ENCODE measurements around the gene IRAG1.

IRAG1 gene

DNA sequence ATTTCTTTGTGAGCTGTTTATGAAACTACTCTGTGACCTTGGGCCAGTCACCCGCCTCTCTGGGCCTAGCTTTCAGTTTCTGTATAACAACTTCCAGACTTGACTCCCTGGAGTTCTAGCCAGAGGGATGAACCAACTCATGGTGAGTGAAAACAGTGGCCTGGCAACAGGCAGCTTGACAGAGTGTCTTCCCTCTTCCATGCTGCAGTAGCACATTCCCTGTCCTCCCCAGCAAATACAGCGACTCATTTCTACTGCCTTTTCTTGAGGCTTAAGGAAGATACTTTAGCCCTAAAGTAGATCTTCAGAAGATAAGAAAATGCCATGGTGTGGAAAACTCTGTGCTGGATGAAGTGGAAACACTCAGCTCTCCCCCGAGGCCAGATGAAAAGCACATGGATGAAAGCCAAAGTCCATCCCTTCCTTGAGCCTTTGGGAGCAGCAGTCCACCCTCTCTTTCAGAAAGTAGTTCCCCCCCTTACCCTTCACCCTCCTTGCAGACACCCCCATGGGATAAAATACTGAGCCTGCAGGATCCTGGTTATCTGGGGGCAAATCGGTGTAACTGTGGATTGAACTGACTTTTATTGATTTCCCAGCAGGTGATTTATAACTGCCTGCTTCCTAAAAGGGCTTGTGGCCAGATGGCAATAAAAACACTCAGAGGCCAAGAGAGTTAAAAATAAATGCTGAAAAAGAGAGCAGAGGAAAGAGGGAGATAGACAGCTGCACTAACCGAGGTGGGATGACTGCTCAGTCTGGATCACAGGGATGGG lies 24.1 kb downstream of the IRAG1 start:
- in situ Hi-C loops (cut with MboI; ENCODE audit: low sequenced_read_pairs) = no loop called here

DNA sequence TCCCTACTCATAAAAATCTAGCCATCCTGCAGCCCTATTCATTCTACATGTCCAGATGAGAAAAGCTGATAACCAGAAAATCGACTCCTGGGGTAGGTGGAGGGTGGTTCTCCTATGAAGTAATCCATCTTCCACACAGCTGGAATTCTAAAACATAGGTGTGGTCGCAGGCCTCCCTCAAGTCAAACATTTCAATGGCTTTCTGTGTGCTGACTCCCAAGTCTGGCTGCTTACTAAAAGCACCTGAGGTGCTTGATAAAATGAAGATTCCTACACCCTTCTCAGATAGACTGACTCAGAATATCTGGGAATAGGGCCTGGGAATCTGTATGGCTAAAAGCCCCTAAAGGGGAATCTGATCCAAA lies 26.1 kb downstream of the IRAG1 start:
- in situ Hi-C loops (cut with MboI; ENCODE audit: low sequenced_read_pairs) = no loop called here

DNA sequence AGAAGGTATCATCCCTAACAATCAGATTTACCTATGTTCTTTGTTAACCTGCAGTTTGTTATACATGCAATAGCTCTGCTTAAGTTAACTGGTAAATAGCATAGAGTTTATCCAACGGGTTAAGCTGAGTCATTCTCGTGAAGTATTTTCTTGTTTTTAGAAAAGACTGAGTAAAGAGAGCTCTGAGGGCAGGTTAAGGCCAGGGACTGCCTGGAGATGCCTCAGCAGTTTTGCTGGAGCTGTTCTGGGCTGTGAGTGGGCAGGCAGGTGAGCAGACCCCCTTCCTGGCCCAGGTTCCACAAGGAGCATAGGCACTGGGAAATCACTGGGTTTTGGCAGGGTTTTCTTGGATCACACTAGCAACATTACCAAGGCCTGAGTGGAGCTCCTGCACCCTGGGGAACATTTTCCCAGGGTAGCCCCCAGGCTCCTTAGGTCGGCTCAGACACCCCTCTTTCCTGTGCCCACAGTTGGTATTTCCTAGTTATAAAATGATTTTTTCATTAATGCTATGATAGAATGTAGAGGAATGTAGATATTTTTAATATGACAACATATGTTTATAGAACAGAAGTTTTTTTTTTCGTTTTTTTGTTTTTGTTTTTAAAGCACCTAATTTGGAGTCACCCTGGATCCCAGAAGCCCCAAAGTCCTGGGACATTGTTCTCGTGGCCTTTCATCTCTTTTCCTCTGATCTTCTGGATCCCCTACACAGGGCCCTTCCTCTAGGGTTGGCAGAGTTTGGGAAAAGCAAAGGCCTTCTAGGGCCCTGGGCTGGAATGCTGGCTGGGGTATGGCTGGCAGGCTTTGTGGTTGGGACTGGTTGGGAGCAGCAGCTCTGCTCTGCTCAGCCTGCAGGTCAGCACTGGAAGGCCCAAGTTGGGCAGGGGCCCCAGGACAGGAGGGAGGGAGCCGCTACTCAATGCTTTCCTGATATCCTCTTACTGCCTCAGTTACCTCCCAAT lies 26.7 kb downstream of the IRAG1 start:
- in situ Hi-C loops (cut with MboI; ENCODE audit: low sequenced_read_pairs) = no loop called here

- in situ Hi-C loops (cut with MboI; ENCODE audit: low sequenced_read_pairs) = no loop called here
Measured at GRCh38 chr11:10664496-10664895, 29.1 kb downstream of the IRAG1 start.

DNA sequence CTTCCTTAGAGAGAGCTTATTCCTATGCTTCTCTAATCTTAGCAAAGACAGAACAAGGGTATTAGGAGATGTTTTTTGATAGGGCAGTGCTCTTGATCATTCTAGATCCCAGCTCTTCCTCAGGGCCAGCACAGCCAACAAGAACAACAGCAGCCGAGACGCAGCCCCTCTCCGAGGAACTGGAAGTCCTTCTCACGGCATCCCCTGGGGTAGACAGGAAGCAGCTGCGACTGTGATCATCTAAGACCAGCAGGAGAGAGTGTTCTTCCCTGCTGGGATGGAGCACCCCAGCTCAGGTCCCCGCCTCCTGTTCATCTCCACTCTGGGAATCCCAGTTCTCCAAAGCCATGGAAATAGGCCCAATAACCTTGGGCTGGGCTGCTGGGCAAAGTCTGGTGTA lies 29.6 kb downstream of the IRAG1 start:
- in situ Hi-C loops (cut with MboI; ENCODE audit: low sequenced_read_pairs) = no loop called here

DNA sequence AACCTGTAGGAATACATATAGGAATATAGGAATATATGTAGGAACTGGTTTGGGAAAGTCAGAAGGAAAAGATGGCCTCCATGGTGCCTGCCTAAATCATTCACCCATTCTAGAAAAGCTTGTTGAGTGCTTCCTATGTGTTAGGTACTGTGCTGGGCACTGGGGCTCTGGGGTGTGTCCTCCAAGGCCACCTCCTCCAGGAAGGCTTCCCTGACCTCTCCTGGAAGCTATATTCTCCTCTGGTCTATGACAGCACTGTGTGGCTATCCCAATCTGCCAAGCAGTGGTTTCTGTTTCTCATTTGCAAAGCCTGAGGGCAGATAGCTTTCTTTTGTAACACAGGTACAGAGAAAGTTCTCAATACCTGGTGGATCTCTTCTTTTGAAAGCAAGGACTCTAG lies 30.2 kb downstream of the IRAG1 start:
- in situ Hi-C loops (cut with MboI; ENCODE audit: low sequenced_read_pairs) = no loop called here

GRCh38 chr11:10660323-10660722 lies 33.2 kb downstream of the IRAG1 start:
- in situ Hi-C loops (cut with MboI; ENCODE audit: low sequenced_read_pairs) = no loop called here

- in situ Hi-C loops (cut with MboI; ENCODE audit: low sequenced_read_pairs) = no loop called here
Measured at GRCh38 chr11:10659339-10660216, 34.0 kb downstream of the IRAG1 start.

DNA sequence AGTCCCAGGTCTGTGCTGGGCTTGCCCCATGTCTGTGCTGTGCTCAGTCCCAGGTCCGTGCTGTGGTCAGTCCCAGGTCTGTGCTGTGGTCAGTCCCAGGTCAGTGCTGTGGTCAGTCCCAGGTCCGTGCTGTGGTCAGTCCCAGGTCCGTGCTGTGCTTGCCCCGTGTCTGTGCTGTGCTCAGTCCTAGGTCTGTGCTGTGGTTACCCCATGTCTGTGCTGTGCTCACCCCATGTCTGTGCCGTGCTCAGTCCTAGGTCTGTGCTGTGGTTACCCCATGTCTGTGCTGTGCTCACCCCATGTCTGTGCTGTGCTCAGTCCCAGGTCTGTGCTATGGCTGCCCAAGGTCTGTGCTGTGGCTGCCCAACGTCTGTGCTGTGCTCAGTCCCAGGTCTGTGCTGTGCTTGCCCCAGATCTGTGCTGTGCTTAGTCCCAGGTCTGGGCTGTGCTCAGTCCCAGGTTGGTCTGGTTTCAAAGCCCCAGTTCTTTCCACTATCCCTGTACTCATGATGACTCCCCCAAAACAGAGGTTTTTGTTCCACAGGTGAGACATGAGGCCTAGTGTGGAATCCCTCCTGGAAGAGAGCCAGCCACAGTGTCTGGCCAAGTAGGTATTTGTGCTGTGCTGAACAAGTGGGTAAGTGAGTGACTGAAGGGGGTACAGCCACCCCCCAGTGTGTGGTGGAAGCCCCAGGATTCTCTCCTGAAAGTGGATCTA lies 34.8 kb downstream of the IRAG1 start:
- in situ Hi-C loops (cut with MboI; ENCODE audit: low sequenced_read_pairs) = no loop called here

GRCh38 chr11:10657308-10658271 lies 36.0 kb downstream of the IRAG1 start:
- in situ Hi-C loops (cut with MboI; ENCODE audit: low sequenced_read_pairs) = no loop called here

DNA sequence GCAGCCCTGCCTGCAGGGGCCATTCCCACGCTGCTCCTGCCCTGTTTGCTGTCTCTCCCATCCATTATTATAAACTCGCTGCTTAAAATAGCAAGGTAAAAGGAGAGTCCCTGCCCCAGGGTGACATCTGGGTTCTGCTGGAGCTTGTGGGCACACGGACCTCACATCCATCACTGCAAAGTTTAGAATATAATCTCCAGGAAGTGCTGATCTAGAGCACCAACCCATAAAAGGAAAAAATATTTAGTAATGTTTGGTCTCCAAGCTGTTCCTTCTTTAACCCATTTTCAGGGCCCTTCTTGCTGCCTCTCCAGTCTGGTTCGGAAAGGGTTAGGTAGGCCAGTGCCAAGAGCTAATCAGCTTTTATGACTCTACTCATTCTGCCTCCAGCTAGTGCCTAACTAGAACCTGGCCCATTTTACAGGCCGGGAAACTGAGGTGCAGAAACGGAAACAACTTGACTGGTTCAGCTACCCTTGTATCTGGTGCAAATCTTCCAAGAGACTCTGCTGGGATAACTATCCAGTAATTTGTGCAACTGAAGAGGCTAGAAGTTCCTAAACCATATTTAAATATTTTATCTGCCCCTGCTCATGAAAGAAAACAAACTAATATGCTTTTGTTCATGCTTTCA lies 37.5 kb downstream of the IRAG1 start:
- in situ Hi-C loops (cut with MboI; ENCODE audit: low sequenced_read_pairs) = no loop called here

DNA sequence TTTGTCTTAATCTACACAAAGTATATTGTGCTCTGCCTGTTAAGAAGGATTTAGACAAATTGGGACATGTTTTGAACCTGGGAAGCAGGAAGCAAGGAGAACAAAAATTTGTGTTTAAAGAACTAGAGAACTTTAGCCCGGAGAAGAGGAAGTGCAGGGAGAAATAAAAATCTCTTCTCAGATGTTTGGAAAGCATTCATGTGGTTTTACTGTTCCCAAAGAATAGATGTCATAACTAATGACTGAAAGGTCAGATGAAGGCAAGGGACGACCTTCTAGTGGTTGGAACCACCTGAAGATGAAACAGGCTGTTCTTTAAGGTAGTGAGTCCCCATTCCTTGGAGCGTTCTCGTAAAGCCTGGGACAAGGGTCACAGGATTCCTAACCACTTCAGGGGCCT lies 38.3 kb downstream of the IRAG1 start:
- in situ Hi-C loops (cut with MboI; ENCODE audit: low sequenced_read_pairs) = no loop called here

GRCh38 chr11:10654811-10655150 lies 38.8 kb downstream of the IRAG1 start:
- in situ Hi-C loops (cut with MboI; ENCODE audit: low sequenced_read_pairs) = no loop called here

- in situ Hi-C loops (cut with MboI; ENCODE audit: low sequenced_read_pairs) = no loop called here
Measured at GRCh38 chr11:10653946-10654810, 39.4 kb downstream of the IRAG1 start.

GRCh38 chr11:10653261-10653660 lies 40.3 kb downstream of the IRAG1 start:
- in situ Hi-C loops (cut with MboI; ENCODE audit: low sequenced_read_pairs) = no loop called here

DNA sequence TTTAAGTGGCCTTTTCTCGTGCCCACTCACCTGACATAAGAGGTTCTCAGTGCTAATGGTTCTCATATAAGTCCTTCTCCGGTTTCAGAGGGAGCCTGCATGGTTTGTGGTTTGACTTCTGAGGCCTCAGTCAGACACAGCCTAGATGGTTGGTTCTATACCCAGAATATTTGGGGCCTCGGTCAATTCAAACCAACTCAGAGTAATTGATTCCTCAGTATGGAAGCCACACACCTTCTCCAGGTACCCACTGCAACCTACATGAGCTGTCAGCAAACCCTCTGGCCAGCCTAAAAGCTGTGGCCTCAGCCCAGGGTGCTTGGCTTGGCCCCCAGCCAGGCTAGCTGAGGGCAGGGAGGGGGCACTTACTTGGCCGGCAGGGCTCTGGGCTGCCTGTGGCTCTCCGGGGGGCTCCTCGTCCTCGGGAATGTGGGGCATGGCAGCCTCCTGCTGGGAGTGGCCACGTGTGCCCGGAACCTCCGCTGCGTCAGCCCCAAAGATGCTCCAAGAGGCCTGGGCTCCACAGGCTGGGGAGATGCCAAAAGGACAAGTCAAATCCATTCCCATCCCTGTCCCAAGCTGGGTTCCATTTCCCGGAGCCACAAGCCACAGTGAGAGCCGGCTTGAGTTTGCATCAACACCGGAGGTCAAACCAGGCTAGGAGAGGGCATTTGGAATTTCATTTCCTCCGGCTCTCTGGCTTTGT lies 41.7 kb downstream of the IRAG1 start:
- in situ Hi-C loops (cut with MboI; ENCODE audit: low sequenced_read_pairs) = no loop called here

GRCh38 chr11:10650630-10651029 lies 42.9 kb downstream of the IRAG1 start:
- in situ Hi-C loops (cut with MboI; ENCODE audit: low sequenced_read_pairs) = no loop called here

Measured in hTERT RPE-1 (cell line).